Lower lobe of right lung (tissue), 2 donors: ENCODE results near the gene MTUS2. TPM values are rescaled to one million over a fixed set of nuclear protein-coding genes. Genes with fewer than 3 reads are reported as not detected.

Source experiments
- ATAC-seq, 2 donors: fragments of 200-7000 bp; cut with Tn5 transposase; one replicate each; pipeline ENCODE4 v1.9.1; 2020 to 2022; ENCODE audit warnings: mild to moderate bottlenecking in 2 of 2, moderate library complexity in 2 of 2
- DNase-seq: peaks from one replicate; pipeline ENCODE4 v3.0.0-alpha.2; 2020
- H3K27ac ChIP-seq: fragments of 200-600 bp; one replicate; pipeline ENCODE4 v1.8.0; 2022
- H3K27me3 ChIP-seq: fragments of 200-600 bp; one replicate; pipeline ENCODE4 v1.8.0; 2022; ENCODE audit warnings: low read depth
- H3K36me3 ChIP-seq: fragments of 200-600 bp; one replicate; pipeline ENCODE4 v1.8.0; 2022; ENCODE audit warnings: mild to moderate bottlenecking
- H3K4me1 ChIP-seq: fragments of 200-600 bp; one replicate; pipeline ENCODE4 v1.8.0; 2022
- H3K4me3 ChIP-seq: fragments of 200-600 bp; one replicate; pipeline ENCODE4 v1.8.0; 2022; ENCODE audit warnings: mild to moderate bottlenecking
- H3K9me3 ChIP-seq: fragments of 200-600 bp; one replicate; pipeline ENCODE4 v1.8.0; 2022
- CTCF ChIP-seq: fragments of 200-600 bp; IDR thresholded peaks from one replicate; pipeline ENCODE4 v1.8.0; 2022; ENCODE audit warnings: antibody characterized with exemption, mild to moderate bottlenecking
- intact Hi-C: fragments of 100-400 bp; cut with DNase I; formaldehyde crosslinking; loops from one replicate; pipeline ENCODE4 v1.11.0; 2022
- total RNA-seq: library from RNA; stranded (reverse); fragmentation: NEBNext Ultra II Directional; extraction: Animal tissue kit (Norgen Biotek cat#: 25700); gene quantifications from one replicate; pipeline ENCODE4 v1.2.1, GENCODE V29; 2021
- donor health status: DM: no; HTN: yes; CAD: no; lungs with severe emphysema.

MTUS2 gene
- total RNA-seq, 1 donor from 2014 or later, result 0.21 TPM

GRCh38 chr13:29021311-29021710 lies 201.2 kb downstream of the MTUS2 start:
- no peaks in the 10 kb centered on the region for H3K9me3 ChIP-seq
- intact Hi-C loops, result no loop called here
- DNase-seq, result no peak
- TF ChIP-seq CTCF, result no peak
- H3K36me3 ChIP-seq, result no peaks in the 10 kb centered on the region
- no peak for ATAC-seq
- H3K4me1 ChIP-seq, result no peaks in the 10 kb centered on the region
- H3K27me3 ChIP-seq, result no peaks in the 10 kb centered on the region
- no peak overlapping the region for H3K27ac ChIP-seq
- H3K4me3 ChIP-seq, result no peak overlapping the region

GRCh38 chr13:29021717-29022116 lies 201.6 kb downstream of the MTUS2 start:
- Histone ChIP-seq H3K9me3 (no peaks in the 10 kb centered on the region), H3K36me3 (no peaks in the 10 kb centered on the region), H3K27me3 (no peaks in the 10 kb centered on the region), H3K4me1 (no peaks in the 10 kb centered on the region), H3K4me3 (no peak overlapping the region), H3K27ac (no peak overlapping the region)
- TF ChIP-seq CTCF, result no peak
- ATAC-seq, result no peak
- intact Hi-C loops, result no loop called here
- DNase-seq, result no peak

GRCh38 chr13:29022410-29022809 lies 202.3 kb downstream of the MTUS2 start:
- H3K27ac ChIP-seq, result no peak overlapping the region
- DNase-seq (no peak), ATAC-seq (no peak)
- H3K4me3 ChIP-seq, result no peak overlapping the region
- no peaks in the 10 kb centered on the region for H3K36me3 ChIP-seq
- H3K27me3 ChIP-seq, result no peaks in the 10 kb centered on the region
- H3K4me1 ChIP-seq, result no peaks in the 10 kb centered on the region
- H3K9me3 ChIP-seq, result no peaks in the 10 kb centered on the region
- intact Hi-C loops, result no loop called here
- no peak for TF ChIP-seq CTCF

DNA sequence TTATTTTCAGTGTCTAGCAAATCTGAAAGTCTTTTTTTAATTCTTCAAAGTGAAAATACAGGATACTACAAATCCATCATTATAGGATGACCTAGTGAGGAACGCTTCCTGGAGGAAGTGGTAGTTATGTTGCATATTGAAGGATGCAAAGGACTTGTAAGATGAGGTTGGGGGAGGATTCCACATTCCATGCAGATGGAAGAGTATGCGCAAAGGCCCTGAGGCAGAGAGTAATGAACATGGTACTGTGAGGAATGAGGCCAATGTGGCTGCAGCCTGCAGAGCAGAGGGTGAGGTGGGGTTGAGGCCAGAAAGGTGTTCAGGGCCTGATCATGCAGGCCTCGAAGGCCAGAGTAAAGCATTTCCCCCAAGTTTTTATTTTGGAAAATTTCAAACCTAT lies 202.8 kb downstream of the MTUS2 start:
- intact Hi-C loops, result no loop called here
- H3K9me3 ChIP-seq, result no peaks in the 10 kb centered on the region
- no peak overlapping the region for H3K4me3 ChIP-seq
- TF ChIP-seq CTCF, result no peak
- no peaks in the 10 kb centered on the region for H3K36me3 ChIP-seq
- no peaks in the 10 kb centered on the region for H3K4me1 ChIP-seq
- DNase-seq (no peak), ATAC-seq (no peak)
- H3K27me3 ChIP-seq, result no peaks in the 10 kb centered on the region
- no peak overlapping the region for H3K27ac ChIP-seq

DNA sequence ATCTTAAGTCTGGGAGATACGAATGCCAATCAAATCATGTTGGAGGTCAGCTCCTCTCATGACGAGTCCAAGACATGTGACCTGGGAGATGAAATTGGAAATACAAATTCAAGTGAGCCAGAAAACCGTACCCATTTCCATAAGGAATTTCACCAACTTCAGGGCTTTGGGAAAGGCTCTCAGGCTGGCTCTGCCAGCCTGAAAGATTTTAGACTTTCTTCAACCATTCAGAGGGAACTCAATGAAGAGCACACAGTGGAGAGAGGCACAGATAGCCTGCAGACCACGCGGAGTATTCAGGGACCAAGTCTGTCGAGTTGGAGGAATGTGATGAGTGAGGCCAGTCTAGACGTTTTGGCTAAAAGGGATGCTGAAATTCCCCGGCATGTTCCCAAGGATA lies 204.6 kb downstream of the MTUS2 start:
- Histone ChIP-seq H3K4me1 (no peaks in the 10 kb centered on the region), H3K27me3 (no peaks in the 10 kb centered on the region), H3K9me3 (no peaks in the 10 kb centered on the region), H3K36me3 (no peaks in the 10 kb centered on the region), H3K27ac (no peak overlapping the region), H3K4me3 (no peak overlapping the region)
- TF ChIP-seq CTCF, result no peak
- ATAC-seq (no peak), DNase-seq (no peak)
- intact Hi-C loops, result no loop called here

- Histone ChIP-seq H3K27ac (no peak overlapping the region), H3K4me3 (no peak overlapping the region), H3K27me3 (no peaks in the 10 kb centered on the region), H3K9me3 (no peaks in the 10 kb centered on the region), H3K4me1 (no peaks in the 10 kb centered on the region), H3K36me3 (no peaks in the 10 kb centered on the region)
- no peak for DNase-seq
- ATAC-seq, result no peak
- intact Hi-C loops, result no loop called here
- no peak for TF ChIP-seq CTCF
Observed at GRCh38 chr13:29028868-29029267, 208.7 kb downstream of the MTUS2 start.
